ENCODE results near the gene UBE2I.

Gene UBE2I

GRCh38 chr16:1343428-1344242 lies 34.2 kb downstream of the UBE2I start:
- no peak for DNase-seq (ENCODE audit: low spot score)

DNA sequence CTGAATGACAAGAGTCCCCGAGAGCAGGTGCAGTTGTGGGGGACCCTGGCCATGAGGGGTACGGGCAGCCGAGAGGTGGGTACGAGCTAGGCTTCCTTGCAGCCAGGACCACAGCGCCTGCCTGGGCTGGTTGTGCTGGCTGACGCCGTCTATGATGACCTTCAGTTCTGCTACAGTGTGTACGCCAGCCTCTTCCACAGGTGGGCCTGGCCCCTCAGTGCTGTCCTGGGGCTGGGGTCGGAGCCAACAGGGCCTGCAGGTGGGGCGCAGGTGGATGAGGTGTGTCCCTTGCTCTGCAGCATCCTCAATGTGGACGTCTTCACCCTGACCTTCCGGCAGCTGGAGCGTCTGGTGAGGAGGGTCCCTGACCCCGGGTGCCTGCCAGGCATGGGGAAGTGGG lies 35.1 kb downstream of the UBE2I start:
- DNase-seq (ENCODE audit: low spot score), result no peak

DNA sequence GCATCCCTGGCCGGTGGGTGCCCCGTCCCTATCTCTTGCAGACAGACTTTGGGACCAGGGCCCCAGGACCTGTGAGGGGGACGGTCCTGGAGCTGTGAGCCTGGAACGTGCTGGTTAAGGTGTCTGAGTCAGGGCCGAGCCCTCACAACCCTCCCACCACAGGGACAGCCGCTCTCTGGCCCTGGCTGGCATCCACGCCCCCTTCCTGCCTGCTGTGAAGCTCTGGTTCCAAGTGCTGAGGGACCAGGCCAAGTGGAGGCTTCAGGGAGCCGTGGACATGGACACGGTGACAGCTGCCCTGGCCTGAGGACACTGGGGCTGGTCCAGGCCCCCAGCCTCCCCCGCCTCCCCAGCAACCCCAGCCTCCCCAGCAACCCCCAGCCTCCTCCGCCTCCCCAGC lies 35.7 kb downstream of the UBE2I start:
- DNase-seq (ENCODE audit: low spot score), result no peak

- no peak for DNase-seq (ENCODE audit: low spot score)
Observed at GRCh38 chr16:1345651-1346421, 36.4 kb downstream of the UBE2I start.

- DNase-seq (ENCODE audit: low spot score), result no peak
Observed at GRCh38 chr16:1346422-1347285, 37.2 kb downstream of the UBE2I start.

- no peak for DNase-seq (ENCODE audit: low spot score)
Observed at GRCh38 chr16:1347286-1347855, 37.9 kb downstream of the UBE2I start.

DNA sequence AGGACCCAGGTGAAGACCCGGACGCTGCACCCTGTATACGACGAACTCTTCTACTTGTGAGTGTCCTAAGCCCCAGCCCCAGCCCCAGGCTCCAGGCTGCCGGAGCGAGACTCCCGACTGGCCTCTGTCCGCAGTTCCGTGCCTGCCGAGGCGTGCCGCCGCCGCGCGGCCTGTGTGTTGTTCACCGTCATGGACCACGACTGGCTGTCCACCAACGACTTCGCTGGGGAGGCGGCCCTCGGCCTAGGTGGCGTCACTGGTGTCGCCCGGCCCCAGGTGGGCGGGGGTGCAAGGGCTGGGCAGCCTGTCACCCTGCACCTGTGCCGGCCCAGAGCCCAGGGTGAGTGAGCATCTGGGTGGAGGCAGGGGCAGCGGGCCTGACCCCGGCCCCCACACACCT lies 38.5 kb downstream of the UBE2I start:
- no peak for DNase-seq (ENCODE audit: low spot score)

- no peak for DNase-seq (ENCODE audit: low spot score)
Observed at GRCh38 chr16:1348441-1348840, 39.0 kb downstream of the UBE2I start.

DNA sequence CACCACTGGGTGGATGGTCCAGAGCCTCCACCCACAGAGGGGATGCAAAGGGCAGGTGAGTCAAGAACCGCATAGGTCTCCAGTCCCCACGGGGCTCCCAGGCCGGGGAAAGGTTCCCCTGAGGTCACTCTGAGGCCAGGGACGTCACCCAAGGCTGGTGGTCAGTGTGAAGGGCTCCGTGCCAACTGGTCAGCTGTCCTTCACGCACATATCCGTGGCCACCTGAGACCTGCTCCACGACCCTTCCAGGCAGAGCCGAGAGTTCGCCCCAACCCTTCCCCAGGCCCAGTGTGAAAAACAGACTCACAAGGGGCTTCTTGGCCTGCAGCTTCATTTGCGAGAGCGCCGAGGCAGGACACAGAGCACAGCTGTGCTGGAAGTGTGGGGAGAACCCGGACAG lies 39.5 kb downstream of the UBE2I start:
- no peak for DNase-seq (ENCODE audit: low spot score)

- DNase-seq (ENCODE audit: low spot score), result no peak
Observed at GRCh38 chr16:1349351-1349750, 39.9 kb downstream of the UBE2I start.

- no peak for DNase-seq (ENCODE audit: low spot score)
Observed at GRCh38 chr16:1349951-1350350, 40.5 kb downstream of the UBE2I start.

DNA sequence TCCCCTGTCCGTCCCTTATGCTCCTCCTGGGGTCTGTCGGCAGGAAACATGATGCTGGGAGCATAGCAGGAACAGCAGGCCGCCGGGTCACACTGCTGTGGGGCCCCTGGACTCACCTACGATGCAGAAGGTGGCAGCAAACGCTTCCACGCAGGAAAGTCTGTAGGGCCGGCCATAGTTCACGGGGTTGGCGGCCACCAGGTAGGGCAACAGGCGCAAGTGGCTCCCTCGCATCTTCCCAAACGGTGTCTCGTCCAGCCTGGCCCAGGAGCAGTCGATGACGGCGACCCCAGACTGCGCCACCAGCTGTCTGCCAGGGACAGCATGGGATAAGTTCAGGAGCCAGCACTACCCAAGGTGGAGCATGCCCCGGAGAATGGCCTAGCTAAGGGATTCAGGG lies 41.3 kb downstream of the UBE2I start:
- no peak for DNase-seq (ENCODE audit: low spot score)

DNA sequence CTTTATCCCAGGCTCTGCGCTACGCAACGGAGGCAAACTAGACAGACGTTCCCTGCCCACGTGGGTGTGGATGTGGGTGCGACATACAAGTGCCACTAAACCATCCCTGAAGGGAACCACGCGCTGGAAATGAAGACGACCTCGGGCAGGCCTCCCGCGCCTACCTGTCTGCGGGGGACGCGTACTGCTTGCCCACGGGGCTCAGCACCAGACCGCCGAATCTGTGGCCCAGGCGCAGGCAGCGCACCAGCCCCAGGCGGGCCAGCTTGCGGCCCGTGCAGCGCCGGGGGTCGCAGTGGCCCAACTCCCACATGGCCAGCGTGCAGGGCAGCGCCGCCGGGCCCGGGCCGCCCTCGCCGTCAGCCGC lies 41.8 kb downstream of the UBE2I start:
- no peak for DNase-seq (ENCODE audit: low spot score)

DNA sequence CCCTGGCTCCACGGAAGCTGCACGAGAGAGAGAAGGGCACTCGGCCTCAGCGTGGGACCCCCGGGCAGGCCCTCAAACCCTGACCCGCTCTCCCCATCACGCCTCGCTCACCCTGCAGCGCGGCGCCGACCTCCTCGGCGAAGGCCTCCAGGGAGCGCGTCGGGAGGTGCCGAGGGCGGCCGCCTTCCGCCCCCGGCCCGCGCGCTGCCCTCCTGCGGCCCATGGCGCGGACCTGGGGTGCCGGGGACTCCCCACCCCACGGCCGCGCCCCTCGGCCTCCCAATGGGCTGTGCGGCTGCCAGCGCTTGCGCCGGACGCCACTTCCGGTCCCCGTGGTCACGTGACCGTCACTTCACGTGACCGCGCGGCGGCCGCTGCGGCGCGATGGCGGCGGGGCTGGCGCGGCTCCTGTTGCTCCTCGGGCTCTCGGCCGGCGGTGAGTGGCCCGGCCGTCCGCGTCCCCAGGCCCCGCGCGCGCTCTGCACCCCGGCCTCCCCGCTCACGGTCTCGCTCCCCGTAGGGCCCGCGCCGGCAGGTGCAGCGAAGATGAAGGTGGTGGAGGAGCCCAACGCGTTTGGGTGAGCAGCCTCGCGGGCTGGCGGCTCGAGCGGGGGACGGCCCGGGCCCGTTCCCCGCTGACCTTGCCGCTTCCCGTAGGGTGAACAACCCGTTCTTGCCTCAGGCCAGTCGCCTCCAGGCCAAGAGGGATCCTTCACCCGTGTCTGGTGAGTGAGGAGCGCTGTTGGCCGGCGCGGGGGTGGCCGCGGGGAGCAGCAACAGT lies 42.3 kb downstream of the UBE2I start, which contains the start of the genes GNPTG and TSR3:
GNPTG (plus strand) TSS at position 350 of the 781 bp plus-strand sequence; CDS start at position 385, 35 bp downstream.
TSR3 (minus strand) TSS at position 297 of the 781 bp plus-strand sequence; CDS start at position 223, 74 bp downstream.
- peak; percentile 81 for DNase-seq (ENCODE audit: low spot score)

DNA sequence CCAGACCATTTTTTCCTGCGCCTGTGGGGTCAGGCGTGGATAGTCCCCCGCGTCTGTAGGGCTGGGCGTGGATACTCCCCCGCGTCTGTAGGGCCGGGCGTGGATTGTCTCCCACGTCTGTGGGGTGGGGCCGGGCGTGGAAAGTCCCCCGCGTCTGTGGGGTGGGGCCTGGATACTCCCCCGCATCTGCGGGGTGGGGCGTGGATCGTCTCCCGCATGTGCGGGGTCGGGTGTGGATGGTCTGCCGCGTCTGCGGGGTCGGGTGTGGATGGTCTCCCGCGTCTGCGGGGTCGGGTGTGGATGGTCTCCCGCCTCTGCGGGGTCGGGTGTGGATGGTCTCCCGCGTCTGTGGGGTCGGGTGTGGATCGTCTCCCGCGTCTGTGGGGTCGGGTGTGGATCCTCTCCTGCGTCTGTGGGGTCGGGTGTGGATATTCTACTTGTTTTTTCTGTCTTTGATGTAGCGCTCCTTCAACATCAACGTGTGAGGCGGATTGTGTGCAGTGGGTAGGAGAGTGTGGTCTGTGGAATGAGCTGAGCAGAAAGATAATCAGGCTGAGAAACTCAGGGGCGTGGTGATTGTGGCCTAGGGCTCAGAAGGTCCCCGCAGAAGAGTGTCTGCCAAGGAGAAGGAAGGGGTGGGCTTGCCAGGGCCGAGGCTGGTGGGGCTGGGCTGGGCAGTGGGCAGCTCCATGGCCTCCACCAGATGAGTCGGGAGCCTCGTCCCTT lies 45.5 kb downstream of the UBE2I start:
- DNase-seq (ENCODE audit: low spot score), result no peak

DNA sequence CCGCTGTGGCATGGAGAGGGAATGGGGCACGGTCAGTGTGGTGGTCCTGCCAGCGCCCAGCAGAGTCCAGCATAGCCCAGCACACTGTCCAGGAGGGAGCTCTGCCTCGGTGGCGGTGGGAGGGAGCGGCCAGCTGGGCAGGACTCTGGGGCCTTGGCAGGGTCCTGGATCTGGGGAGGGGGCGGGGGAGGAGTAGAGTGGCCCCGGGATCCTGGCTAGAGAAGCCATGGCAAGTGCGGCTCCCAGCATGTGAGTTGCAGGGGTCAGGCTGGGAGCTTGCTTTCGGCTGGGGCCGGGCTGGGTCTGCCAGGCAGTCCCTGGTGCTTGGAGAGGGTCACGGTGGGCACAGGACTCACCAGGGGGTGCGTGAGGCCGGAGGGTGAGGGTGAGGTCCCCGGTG lies 46.2 kb downstream of the UBE2I start:
- no peak for DNase-seq (ENCODE audit: low spot score)

DNA sequence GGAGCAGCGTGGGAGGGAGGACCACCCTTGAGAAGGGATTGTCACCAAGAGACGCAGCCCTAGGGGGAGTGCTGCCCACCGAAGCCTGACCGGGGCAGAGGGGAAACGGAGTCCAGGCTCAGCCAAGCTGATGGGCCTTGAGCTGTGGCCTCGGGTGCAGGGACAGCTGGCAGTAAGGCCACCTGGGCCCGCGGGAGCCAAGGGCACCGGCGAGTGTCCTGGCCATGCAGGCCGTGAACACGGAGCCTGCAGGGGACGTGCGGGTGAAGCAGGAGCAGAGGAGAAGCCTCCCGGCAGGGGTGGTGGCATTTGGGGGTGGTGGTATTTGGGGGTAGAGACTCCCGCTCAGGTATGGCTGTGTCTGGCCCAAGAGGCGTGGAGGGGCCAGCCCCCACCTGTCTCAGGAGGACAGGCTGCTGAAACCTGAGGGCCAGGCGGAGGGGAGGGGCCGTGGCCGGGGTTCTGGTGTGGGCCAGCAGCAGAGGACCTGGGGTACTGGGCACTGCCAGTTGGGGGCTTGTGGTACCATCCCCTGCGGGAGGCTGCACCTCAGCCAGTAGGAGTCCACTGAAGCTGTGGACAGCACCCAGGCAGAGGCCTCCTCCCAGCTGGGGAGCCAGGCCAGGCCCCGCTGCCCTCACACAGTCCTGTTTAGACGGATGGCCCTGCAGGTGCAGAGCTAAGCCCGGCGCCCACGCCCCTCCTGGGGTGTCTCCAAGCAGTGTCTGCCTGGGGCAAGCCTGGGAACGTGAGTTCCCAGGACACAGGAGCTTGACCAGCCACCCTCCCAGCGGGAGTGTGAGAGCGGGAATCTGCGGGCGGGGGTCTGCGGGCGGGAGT lies 46.8 kb downstream of the UBE2I start:
- no peak for DNase-seq (ENCODE audit: low spot score)

DNA sequence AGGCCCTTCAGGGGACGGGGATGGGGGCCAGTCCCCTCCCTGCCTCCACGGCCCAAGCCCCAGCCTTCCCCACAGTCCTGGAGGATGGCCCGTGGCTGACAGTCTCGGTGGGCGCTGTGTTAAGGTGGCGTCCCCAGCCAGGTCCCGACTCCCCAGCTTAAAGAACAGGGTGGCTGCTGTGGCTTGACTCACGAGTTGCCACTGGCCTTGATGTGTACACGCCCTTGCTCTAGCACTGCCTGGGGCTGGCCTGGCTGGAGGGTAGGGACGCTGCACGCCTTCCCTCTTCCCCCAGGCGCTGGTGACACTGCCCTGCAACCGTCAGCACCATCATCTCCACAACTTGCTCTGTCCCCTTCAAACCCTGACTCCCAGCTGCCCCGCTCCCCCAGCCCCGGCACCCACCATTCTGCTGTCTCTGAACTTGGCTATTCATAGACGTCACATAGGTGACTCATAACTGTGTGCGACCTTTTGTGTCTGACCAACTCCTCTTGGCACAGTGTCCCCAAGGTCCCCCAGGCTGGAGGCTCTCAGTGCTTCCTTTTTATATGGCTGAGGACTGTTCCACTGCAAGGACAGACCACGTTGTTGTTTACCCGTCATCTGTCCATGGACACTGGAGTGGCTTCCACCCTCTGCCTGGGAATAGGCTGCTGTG lies 48.6 kb downstream of the UBE2I start:
- no peak for DNase-seq (ENCODE audit: low spot score)
